ENCODE data around the gene SLC17A5.
"Not testable (repeated sequence)": the region's sequence is repeated elsewhere in the genome, so short reads cannot be mapped to it uniquely, and the experiment has no call there.

Gene SLC17A5

DNA sequence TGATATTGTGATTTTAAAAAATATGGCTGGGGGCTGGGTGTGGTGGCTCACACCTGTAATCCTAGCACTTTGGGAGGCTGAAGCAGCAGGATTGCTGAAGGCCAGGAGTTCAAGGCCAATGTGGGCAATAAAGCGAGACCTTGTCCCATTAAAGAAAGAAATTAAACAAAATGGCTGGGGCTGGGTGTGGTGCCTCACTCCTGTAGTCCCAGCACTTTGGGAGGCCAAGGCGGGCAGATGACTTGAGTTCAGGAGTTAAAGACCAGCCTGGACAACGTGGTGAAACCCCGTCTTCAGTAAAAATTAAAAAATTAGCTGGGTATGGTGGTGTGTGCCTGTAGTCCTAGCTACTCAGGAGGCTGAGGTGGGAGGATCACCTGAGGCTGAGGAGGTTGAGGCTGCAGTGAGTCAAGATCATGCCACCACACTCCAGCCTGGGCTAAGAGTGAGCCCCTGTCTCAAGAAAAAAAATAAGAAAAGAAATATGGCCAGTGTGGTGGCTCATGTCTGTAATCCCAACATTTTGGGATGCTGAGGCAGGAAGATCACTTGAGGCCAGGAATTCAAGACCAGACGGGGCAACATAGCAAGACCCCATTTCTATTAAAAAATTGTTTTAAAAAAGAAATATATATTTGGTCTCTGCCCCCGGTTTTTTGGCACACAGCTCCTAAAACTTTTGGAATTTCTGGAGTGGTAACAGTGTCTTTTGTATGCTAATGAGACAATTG is 39.8 kb downstream of the SLC17A5 start:
- DNase-seq: no peak

DNA sequence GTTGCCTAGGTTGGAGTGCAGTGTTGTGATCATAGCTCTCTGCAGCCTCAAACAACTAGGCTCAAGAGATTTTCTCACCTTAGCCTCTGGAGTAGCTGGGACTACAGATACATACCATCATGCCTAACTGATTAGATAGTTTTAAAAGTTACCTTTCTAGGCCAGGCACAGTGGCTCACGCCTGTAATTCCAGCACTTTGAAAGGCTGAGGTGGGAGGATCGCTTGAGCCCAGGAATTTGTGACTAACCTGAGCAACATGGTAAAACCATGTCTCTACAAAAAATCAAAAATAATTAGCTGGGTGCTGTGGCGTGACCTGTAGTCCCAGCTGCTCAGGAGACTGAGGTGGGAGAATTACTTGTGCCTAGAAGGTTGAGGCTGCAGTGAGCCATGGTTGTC is 41.2 kb downstream of the SLC17A5 start:
- no peak for DNase-seq

DNA sequence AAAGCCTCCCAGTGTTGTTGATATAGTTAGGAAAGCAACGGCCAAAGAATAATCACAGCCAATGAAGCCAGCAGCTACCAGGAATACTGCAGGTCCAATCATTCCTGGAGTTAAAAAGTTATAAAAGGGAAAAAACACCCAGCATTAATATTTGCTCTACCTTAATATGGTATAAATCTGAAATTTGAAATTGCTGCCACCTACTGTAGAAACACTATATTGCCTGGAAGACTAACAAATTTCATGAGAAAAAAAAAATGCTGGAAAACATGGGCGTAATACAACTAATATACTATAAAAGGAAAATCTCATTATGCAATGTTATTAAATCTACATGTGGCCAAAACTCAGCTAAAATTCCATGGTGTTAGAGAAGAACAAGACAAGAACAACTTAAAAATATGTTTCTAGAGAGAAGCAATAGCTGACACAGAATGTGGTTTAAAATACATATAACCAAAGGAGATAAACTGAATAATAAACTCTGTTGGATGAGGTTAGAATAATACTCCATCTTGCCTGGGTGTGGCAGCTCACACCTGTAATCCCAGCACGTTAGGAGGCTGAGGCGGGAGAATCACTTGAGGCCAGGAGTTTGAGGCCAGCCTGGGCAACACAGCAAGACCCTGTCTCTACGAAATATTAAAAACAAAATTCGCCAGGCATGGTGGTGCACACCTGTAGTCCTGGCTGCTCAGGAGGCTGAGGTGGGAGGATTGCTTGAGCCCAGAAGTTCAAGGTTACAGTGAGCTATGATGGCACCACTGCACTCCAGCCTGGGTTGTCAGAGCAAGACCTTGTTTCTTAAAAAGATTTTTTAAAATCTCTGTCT is 43.1 kb downstream of the SLC17A5 start:
- peak; percentile 75 for DNase-seq

DNA sequence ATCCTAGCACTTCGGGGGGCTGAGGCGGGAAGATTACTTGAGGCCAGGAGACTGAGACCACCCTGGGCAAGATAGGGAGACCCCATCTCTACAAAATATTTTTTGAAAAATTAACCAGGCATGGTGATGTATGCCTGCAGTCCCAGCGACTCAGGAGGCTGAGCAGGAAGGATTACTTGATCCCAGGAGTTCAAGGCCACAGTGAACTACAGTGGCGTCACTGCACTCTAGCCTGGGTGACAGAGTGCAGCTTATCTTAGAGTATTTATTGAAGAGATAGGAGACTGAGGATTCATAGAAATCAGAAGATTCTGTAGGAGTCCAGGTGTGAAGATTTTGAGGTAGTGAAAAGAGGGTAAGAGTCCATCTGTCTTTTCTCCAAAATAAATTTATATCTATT is 45.0 kb downstream of the SLC17A5 start:
- DNase-seq: no peak

DNA sequence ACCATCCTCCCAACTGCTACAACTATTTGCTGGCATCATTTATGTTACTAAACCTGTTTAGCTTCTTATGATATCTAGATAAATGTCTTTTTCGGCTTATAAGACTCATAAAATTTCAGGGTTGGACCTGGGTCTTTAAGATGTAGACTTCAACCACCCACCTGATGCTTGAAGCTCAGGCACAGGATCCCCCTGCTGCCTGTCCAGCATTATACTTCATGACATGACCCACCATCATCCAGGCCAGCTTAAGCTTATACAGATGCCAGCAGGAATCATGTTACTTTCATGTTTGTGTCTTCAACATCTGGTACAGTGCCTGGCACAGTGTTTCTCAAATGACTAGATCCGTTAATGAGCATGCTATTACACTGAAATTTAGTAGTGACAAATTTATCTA is 47.4 kb downstream of the SLC17A5 start:
- DNase-seq: no peak

DNA sequence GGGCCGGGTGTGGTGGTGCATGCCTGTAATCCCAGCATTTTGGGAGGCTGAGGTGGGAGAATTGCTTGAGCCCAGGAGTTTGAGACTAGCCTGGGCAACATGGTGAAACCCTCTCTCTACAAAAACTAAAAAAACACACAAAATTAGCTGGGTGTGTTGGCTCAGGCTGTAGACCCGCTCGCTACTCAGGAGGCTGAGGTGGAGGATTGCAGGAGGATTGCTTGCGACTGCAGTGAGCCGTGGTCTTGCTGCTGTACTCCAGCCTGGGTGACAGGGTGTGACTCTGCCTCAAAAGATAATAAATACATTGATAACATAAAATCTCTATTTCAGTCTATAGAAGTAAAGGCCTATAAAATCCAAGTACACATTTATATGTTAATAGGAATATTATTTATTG is 49.3 kb downstream of the SLC17A5 start:
- DNase-seq: no peak

DNA sequence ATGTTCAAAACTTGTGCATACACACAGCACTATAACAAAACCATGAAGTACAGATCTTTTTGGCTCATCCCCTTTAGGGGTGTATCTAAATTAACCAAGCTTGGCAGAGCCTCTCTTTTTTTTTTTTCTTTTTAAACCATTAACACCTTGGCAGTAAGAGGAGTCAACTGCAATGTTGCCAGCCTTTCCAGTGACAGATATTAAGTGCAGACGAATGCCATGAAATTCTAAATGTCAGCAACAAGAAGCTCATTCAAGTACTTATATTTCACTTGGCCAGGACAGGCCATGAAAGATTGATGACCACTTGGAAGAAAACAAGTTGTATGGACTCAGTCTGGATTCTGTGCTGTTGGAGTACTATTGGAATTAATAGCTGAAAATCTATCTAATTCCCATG is 49.8 kb downstream of the SLC17A5 start:
- no peak for DNase-seq

DNA sequence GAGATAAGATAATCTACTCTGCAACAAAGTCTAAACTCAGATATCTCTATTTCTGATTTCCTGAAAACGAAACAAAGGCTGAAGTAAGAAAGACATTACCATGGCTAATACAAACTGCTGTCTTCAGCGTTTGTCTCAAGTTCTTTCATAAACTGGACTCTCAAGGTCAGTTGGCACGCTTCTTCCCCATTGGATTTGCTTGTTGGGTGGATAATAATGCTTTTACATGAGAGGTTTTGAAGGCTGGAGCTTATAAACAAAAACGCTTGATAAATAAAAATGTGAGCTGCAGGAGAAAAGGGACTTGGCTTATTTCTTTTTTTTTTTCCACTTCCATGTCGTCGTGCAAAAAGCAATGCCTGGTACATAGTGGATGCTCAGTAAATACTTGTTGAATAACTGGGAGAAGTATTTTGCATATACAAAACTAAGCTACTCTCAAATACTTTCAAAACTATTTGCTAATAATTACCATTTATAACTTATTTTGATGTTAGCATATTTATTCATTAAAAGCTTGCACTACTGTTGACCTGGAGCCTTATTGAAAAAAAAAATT is 67.3 kb downstream of the SLC17A5 start:
- DNase-seq: peak; percentile 45

DNA sequence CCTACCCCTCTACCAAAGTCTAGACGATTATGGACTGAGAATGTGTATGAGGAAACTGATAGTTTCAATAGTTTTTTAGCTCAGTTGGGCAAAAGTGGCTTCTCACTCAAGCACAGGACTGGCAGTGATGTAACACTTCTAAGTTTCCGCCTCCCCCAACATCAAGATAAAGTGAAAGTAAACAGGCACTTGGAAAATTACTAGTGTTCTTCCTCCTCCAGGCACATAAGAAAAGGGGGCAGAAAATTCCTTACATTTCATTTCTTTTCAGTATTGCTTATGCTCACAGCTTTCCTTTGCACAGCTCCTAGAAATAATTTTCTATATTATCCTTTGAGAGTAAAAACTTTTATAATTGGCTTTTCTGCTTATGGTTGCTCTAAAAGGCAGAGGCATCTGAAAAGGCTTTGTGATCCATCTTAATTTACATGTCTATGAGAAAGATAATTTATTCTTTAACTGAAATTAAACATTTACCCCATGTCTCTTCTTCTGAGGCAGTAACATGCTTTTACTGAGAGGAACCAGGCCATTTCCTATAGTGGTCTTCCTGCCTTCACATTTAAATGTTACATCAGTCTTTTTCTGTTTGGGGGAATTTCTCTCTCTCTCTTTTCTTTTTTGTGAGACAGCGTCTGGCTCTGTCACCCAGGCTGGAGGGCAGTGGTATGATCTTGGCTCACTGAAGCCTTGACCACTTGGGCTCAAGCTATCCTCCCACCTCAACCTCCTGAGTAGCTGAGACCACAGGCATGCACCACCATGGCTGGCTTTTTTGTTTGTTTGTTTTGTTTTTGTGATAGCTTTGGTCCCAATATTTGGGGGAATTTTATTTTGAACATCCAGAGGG is 68.0 kb downstream of the SLC17A5 start:
- DNase-seq: peak; percentile 89

DNA sequence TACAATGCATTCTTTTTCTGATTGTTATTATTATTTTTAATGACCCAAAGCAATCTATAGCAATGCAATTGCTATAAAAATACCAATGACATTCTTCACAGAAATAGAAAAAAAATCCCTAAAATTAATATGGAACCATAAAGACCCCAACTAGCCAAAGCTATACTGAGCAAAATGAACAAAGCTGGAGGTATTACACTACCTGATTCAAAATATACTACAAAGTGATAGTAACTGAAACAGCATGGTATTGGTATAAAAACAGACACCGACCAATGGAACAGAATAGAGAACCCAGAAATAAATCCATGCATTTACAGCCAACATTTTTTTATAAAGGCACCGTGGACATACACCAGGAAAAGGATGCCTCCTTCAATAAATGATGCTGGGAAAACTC is 72.5 kb downstream of the SLC17A5 start:
- no peak for DNase-seq

DNA sequence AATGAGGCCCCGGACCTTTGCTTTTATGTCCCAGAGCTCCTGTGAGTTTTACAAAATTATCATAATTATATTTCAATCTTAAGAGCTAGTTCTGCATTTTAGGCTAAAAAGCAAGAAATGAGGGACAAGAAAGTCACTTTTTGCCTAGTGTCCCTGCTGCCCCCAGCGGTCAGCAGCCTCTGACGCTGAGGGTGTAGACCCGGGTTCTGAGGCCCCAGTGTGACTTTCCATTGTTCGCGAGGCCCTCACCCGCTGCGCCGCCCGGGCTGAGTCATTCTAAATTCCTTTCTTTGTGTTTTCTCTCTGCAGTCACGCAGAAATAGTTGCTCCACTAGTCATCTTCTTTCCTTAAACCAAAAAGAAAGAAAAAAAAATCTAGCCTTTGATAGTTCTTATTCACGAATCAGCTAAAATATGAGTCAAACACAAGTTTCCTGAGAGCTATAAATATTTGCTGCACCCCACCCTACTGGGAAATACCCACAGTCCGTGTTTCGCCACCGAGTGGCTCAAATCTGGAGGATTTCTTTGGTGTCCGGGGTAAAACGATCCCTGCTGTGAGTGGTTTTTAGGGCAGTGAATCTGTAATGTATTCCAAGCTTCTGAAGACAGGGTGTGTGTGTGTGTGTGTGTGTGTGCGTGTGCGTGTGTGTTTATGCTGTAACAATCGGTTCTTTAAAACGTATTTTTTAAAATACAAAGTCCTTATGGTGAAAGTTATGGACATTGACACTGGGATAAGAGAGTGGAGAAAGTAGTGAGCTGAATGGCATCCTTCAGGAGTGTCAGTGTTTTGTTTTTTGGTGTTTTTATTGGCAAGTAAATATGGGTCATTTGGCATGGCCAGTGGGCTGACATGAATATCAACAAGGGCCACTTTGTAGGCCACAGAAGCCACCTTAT is 73.3 kb downstream of the SLC17A5 start:
- DNase-seq: peak; percentile 97

DNA sequence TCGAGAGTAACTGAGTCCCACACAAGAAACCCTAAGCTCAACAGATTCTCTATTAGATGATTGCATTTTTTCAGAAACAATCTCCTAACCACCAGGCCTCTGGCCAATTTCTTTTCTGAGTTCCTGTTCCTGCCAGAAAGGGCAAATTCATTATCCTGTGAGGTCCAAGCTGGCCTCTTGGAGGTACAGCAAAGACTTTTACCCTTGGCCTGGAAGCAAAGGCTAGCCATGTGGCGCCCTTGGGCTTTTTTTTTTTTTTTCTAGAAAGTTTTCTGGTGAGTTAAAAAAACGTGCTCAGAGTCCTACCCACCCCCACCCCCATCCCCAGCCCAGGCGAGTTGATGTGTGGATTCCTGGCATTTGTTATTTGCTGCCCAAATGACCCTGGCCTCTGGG is 73.9 kb downstream of the SLC17A5 start:
- peak; percentile 62 for DNase-seq

DNA sequence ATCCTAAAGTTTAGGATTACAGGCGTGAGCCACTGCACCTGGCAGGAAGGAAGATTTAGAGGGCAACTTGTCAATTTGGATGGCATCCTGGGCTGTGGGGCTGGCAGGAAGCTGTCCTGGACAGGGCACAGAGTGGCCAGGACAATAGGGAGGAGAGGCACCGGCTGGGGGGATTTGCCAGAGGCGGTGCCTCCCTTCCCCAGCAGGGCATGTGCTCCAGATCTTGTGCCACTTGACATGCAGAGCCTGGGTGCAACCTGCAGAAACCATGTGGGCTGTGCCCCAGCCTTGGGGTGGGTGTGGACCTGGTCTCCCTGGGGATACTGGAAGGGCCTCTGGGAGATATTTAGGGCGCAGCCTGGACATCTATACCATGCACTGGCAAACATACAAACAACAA is 74.4 kb downstream of the SLC17A5 start:
- no peak for DNase-seq

DNA sequence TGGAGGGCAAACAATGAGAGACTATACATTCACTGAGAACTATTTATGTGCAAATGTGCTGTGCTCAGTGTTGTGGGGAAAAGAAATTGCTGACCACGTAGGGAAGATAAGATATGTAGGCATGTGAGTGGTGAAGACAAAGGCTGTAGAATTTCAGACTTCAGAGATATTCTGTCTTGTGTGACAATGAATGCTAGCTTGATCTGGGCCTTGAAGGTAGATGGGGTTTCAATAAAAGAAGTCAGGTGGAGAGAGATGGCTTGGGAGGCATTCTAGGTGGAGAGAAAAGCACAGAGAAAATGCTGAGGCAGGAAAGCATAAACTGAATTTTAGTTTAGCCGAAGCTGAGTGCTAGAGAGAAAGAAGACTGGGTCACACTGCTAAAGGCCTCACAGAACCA is 76.1 kb downstream of the SLC17A5 start:
- no peak for DNase-seq

DNA sequence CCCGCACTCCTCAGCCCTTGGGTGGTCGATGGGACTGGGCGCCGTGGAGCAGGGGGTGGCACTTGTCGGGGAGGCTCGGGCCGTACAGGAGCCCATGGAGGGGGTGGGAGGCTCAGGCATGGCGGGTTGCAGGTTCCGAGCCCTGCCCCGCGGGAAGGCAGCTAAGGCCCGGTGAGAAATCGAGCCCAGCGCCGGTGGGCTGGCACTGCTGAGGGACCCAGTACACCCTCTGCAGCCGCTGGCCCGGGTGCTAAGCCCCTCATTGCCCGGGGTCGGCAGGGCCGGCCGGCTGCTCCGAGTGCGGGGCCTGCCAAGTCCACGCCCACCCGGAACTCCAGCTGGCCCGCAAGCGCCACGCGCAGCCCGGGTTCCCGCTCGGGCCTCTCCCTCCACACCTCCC is 81.3 kb downstream of the SLC17A5 start:
- DNase-seq: not testable (repeated sequence)

DNA sequence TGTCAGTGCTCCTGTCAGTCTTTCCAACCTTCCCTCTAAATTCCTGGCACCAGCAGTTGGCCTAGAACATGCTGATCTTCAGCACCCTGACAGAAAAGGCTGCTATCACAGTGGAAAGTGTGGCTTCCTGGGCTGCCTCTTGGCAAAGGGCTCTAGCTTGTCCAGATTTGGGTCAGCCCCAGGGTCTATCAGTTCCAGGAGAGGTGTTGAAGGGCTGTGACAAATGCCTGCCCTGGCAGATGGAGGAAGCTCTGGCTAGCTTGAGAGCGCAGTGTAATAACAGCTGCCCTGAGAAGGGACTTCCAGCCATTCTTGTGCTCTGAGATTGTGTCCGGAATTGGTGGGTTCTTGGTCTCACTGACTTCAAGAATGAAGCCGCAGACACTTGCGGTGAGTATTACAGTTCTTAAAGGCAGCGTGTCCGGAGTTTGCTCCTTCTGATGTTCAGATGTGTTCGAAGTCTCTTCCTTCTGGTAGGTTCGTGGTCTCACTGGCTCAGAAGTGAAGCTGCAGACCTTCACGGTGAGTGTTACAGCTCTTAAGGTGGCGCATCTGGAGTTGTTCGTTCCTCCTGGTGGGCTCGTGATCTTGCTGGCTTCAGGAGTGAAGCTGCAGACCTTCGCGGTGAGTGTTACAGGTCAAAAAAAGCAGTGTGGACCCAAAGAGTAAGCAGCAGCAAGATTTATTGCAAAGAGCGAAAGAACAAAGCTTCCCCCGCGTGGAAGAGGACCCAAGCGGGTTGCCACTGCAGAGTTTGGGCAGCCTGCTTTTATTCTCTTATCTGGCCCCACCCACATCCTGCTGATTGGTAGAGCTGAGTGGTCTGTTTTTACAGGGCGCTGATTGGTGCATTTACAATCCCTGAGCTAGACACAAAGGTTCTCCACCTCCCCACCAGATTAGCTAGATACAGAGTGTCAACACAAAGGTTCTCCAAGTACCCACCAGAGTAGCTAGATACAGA is 82.3 kb downstream of the SLC17A5 start:
- not testable (repeated sequence) for DNase-seq

DNA sequence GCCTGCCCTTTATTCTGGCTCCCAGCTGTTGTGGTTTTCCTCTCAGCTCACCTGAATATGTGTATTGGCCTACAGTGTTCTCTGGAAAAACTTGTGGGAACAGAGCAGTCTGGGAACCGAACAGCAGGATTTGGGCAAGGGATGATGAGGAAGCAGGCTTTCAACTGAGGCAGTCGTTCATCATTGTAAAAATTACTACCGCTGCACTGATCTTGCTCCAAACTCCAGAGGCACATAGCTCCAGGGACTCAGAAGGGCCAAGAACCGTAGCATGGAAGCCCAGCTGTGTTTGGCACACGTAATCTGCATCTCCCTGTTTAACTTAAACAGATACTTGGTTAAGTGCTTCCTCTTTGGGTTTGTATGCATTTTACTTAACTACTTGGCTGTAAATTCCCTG is 84.7 kb downstream of the SLC17A5 start:
- DNase-seq: no peak

DNA sequence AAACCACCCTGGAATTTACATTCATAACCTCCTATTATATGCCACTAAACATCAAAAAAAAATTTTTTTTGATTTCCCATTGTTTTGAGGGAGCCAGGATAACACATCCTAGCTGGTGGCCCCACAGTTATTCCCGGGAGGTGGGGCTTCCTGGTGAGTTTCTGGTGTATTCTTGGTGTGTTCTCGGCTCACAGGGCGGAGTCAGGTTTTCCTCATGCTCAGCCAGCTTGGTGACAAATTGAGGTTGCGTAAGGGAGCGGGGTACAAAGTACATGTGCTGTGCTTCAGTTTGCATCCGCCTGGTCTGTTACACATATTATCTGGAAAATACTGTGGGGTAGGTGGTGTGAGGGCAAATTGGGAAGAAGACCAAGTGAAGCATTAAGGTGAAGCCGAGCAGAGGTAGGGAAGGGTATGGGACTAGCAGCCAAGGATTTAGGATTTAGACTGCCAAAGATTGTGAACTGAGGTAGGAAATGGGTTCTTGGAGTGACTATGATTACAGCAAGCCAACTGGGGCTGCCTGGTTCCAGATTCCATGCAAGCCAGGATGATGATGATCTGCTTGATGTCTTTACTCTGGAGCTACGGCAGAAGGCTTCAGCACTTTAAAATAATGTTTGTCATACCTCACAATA is 86.7 kb downstream of the SLC17A5 start:
- DNase-seq: peak; percentile 88

DNA sequence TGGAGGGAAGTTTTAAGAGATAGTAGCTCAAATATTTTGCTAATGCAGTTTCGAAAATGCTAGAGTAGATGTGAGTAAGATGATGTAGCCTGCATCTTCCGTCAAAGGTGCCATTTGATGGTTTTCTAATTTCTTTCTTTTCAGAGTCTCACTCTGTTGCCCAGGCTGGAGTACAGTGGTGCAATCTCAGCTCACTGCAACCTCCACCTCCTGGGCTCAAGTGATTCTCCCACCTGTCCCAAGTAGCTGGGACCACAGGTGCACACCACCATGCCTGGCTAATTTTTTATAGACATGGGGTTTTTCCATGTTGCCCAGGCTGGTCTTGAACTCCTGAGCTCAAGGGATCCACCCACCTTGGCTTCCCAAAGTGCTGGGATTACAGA is 87.3 kb downstream of the SLC17A5 start:
- not testable (repeated sequence) for DNase-seq

DNA sequence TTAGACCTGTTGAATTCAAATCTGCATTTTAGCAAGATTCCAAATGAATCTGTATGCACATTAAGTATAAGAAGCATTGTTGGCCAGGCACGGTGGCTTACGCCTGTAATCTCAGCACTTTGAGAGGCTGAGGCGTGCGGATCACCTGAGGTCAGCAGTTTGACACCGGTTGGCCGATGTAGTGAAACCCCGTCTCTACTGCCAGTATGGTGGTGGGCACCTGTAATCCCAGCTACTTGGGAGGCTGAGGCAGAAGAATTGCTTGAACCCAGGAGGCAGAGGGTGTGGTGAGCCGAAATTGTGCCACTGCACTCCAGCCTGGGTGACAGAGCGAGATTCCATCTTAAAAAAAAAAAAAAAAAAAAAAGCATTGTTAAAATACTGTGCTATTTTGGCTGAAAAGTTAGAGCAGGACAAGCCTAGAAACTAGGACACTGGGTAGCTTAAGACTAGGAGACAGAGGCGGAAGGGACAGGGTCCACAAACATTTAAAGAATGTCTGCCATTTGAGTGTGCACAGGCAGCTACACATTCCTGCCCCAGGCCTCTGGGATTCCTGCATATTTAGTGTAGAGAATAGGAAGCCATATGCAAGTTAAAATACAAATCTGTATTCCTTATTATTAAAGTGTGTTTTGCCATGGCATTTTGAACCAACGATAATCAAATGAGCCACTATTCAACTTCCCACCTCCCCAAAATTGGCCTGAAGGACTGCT is 87.9 kb downstream of the SLC17A5 start:
- DNase-seq: no peak

Data from suppressor macrophage treated with lipopolysaccharide for 4 hours (primary cell).